Glutamatergic neuron (in vitro differentiated cells): ENCODE measurements around the gene USP4. TPM values are rescaled to one million over a fixed set of nuclear protein-coding genes. Genes with fewer than 3 reads are reported as not detected.

Experiments
- DNase-seq: peaks from one replicate; pipeline ENCODE4 v3.0.0; 2022
- H3K27ac Mint-ChIP-seq: one replicate; pipeline ENCODE4 v1.8.0; 2020; ENCODE audit warnings: mild to moderate bottlenecking, mixed read lengths, inconsistent platforms; ENCODE audit not compliant: unreplicated experiment
- H3K27me3 Mint-ChIP-seq: one replicate; pipeline ENCODE4 v1.8.0; 2020; ENCODE audit warnings: mild to moderate bottlenecking, moderate library complexity, mixed read lengths, inconsistent platforms; ENCODE audit not compliant: unreplicated experiment
- H3K36me3 Mint-ChIP-seq: one replicate; pipeline ENCODE4 v1.8.0; 2020; ENCODE audit warnings: mild to moderate bottlenecking, mixed read lengths, inconsistent platforms; ENCODE audit not compliant: unreplicated experiment
- H3K4me1 Mint-ChIP-seq: one replicate; pipeline ENCODE4 v1.8.0; 2020; ENCODE audit warnings: mild to moderate bottlenecking, low read depth, mixed read lengths, inconsistent platforms; ENCODE audit not compliant: unreplicated experiment
- H3K4me3 Mint-ChIP-seq: one replicate; pipeline ENCODE4 v1.8.0; 2020; ENCODE audit warnings: mild to moderate bottlenecking, mixed read lengths, inconsistent platforms; ENCODE audit not compliant: unreplicated experiment
- H3K9me3 Mint-ChIP-seq: one replicate; pipeline ENCODE4 v1.8.0; 2020; ENCODE audit warnings: mild to moderate bottlenecking, moderate library complexity, mixed read lengths, inconsistent platforms; ENCODE audit not compliant: unreplicated experiment
- total RNA-seq: library from RNA; stranded (reverse); fragmentation: NEBNext Ultra II Directional; extraction: Animal tissue kit (Norgen Biotek cat#: 25700); gene quantifications from one replicate; pipeline ENCODE4 v1.2.1, GENCODE V29; 2021; ENCODE audit not compliant: unreplicated experiment
- TF ChIP-seq, protein P1 (sequence below): fragments of 200-600 bp; sonication (generic); IDR thresholded peaks from one replicate; pipeline ENCODE4 v1.5.0; 2021; ENCODE audit not compliant: partially characterized antibody, unreplicated experiment

The USP4 gene
- total RNA-seq, 1 donor from 2014 or later, result 70.0 TPM

DNA sequence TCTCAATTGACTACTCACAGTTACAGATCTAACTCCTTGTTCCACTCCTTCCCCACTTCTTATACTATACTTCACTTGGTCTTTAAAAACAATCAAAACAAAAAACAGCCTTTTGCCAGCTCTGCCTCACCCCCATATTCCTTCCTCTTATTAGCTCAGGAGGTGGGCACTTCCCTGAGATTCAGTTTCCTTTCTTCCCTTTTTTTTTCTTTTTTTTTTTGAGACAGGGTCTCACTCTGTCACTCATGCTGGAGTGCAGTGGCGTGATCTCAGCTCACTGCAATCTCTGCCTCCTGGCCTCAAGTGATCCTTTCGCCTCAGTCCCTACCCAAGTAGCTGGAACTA, 69.7 kb downstream of the USP4 start:
- DNase-seq, result no peak
- H3K9me3 Mint-ChIP-seq, result no peaks in the 10 kb centered on the region
- no peaks in the 10 kb centered on the region for H3K4me1 Mint-ChIP-seq
- H3K36me3 Mint-ChIP-seq, result no peaks in the 10 kb centered on the region
- peaks cover 2% of the 10 kb centered on the region for H3K27me3 Mint-ChIP-seq
- TF ChIP-seq, protein P1, sequence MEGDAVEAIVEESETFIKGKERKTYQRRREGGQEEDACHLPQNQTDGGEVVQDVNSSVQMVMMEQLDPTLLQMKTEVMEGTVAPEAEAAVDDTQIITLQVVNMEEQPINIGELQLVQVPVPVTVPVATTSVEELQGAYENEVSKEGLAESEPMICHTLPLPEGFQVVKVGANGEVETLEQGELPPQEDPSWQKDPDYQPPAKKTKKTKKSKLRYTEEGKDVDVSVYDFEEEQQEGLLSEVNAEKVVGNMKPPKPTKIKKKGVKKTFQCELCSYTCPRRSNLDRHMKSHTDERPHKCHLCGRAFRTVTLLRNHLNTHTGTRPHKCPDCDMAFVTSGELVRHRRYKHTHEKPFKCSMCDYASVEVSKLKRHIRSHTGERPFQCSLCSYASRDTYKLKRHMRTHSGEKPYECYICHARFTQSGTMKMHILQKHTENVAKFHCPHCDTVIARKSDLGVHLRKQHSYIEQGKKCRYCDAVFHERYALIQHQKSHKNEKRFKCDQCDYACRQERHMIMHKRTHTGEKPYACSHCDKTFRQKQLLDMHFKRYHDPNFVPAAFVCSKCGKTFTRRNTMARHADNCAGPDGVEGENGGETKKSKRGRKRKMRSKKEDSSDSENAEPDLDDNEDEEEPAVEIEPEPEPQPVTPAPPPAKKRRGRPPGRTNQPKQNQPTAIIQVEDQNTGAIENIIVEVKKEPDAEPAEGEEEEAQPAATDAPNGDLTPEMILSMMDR, result no peak
- no peak overlapping the region for H3K27ac Mint-ChIP-seq
- H3K4me3 Mint-ChIP-seq, result no peak overlapping the region

DNA sequence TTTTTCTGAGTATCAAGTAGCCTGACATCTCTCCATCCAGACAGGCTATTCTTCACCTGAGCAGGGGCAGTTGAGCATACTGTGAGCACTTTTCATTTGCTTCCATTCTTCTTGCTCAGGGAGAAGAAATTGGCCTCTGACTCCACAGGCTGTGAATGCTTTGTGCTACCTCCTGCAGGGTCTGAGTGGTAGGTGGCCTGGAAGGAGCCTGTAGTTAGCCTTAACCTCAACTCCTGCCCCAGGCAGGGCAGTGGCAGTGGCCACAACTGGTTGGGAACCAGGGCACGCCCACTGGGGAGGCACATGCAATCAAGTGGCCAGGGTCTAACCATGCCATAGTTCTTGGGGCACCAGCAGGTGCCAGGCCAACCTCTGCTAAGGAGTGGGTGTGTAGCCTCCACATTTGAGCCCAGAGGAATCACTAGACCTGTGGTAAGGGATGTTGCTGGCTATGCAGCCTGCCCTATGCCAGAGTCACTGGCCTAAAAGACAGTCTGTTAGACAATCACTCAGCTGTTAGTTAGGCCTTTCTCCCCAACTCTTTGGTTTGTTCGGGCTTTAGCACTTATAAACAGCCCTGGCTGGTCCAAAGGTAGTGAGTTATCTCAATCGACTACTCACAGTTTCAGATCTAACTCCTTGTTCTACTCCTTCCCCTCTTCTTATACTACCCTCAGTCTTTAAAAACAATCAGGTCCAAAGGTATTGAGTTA, 70.3 kb downstream of the USP4 start:
- Mint-ChIP-seq H3K27me3 (peaks cover 2% of the 10 kb centered on the region), H3K36me3 (no peaks in the 10 kb centered on the region), H3K27ac (no peak overlapping the region), H3K4me3 (no peak overlapping the region), H3K9me3 (no peaks in the 10 kb centered on the region), H3K4me1 (no peaks in the 10 kb centered on the region)
- TF ChIP-seq, protein P1, result no peak
- no peak for DNase-seq

DNA sequence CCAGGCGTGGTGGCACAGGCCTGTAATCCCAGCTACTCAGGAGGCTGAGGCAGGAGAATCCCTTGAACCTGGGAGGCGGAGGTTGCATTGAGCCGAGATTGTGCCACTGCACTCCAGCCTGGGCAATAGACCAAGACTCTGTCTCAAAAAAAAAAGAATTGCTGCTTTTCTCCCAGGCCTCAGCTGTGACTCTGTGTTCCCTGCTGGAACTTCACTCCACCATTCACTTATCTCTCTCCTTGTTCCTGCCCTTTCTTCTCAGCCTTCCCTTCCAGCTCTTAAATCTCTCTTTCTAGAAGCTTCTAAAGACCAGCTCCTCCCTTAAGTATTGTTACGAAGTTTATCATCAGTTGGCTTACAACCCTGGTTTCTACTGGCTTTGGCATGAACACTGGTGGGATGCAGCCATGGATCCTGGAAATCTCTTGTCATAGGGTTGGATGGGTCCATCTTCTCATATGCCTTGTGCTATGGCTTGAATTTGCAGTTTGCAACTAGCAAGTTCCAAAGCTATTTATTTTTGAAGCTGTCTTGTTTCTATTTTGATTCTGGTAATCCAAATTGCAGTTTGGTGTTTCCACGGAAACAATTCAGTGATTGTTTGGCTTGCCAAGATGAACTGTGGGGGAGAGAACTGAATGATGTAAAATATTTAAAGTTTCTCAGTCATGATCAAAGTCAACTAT, 73.3 kb downstream of the USP4 start:
- no peaks in the 10 kb centered on the region for H3K4me1 Mint-ChIP-seq
- peaks cover 2% of the 10 kb centered on the region for H3K27me3 Mint-ChIP-seq
- TF ChIP-seq, protein P1, result no peak
- no peak overlapping the region for H3K4me3 Mint-ChIP-seq
- H3K36me3 Mint-ChIP-seq, result no peaks in the 10 kb centered on the region
- no peak for DNase-seq
- no peaks in the 10 kb centered on the region for H3K9me3 Mint-ChIP-seq
- H3K27ac Mint-ChIP-seq, result no peak overlapping the region

DNA sequence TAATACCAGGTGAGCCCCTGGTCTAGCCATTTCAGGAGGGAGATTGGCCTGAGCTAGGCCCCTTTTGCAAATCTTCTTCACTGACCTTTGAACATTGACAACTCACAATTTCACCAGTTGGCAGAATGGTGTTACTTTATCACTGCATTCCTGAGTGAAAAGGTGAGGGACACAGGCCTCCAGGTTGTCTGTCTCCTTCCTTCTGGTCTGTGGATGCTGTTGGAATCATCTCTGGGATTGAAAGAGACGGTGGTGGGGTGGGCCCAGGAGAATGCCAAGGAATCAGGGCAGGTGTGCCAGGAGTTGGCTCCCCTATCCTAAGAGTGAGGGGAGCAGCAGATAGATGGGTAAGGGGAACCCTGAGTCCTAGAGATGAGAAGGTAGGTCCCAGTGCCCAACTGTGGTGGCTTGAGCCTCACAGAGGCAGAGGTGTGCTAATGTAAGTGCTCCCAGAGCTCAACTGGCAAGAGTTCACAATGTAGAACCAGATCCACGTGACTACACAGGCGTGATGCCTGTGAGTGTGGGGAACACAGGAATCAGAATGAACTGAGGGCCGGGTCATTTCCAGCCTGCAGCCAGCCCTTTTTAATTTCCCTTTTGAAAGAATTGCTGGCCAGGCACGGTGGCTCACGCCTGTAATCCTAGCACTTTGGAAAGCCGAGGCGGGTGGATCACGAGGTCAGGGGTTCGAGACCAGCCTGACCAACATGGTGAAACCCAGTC, 74.0 kb downstream of the USP4 start:
- Mint-ChIP-seq H3K27ac (no peak overlapping the region), H3K27me3 (peaks cover 2% of the 10 kb centered on the region), H3K4me3 (no peak overlapping the region), H3K4me1 (no peaks in the 10 kb centered on the region), H3K9me3 (no peaks in the 10 kb centered on the region), H3K36me3 (no peaks in the 10 kb centered on the region)
- TF ChIP-seq, protein P1, result no peak
- DNase-seq, result no peak
